ENCODE measurements around the gene SPIRE2. TPM values are rescaled to one million over a fixed set of nuclear protein-coding genes. Genes with fewer than 3 reads are reported as not detected.

The SPIRE2 gene
- total and polyA plus RNA-seq, 2 of the 13 experiments (the other 11 are each of a cell fraction or from before 2014, with no cell fraction given), result 13.3 to 37.5 TPM

DNA sequence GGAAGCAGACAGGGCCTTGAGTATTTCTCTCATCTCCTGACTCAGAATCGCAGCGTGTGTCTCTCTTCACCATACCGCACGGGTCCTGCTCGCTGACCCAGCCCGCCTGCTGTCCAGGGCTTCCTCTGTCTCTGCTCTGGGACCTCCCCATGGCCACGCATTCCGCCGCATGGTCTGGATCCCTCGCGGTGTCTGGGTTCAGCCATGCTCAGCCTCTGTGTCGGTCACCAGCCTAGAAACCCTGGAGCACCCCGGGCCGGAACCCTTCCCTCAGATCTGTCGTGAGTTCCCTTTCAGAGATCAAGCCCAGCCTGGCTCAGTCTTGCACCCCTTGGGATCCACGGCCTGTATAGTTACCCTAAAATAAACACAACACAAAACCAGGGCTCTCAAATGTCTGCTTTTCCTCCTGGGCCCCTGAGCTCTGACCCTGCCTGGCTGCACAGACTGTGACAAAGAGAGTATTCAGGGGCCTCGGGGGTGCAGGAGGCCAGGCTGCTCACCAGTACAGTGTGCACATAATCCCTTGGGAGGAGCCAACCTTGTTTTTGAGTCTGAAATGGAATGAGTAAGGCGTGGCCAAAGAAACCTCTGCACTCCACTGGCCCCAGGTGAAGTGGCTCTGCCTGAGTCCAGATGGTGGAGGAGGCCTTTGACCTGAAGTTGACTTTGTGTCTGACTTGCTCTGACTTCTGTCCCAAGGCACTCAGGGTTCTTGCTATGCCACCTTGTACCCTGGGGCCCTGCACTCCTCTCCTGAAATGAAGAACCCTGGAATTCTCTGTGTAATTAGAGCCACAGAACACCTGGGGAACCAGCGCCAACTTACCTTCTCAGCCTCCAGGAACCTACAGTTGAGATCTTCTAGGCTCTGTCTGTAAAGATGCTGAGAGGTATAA is 5.8 kb upstream of the SPIRE2 start (continued):
- TF ChIP-seq KLF16 (CRISPR knock-in tag; IDR thresholded peaks at IDR 0.05) (peak in 1 of 2 experiments; percentile 94; a peak in 2 of 4 replicates), ZNF30 (CRISPR knock-in tag; IDR thresholded peaks at IDR 0.05) (no peak), ZNF513 (CRISPR knock-in tag; conservative IDR thresholded peaks at IDR 0.05) (0 out of 2 replicates have a peak, but pooled peaks have one; percentile 69), TBX2 (CRISPR knock-in tag; IDR thresholded peaks at IDR 0.05; ENCODE audit: borderline replicate concordance) (peak; percentile 98), ZFP82 (CRISPR knock-in tag; IDR thresholded peaks at IDR 0.05; ENCODE audit: borderline replicate concordance) (0 out of 2 replicates have a peak, but pooled peaks have one; percentile 42), PHF8 (CRISPR knock-in tag; IDR thresholded peaks at IDR 0.05) (peak; percentile 40), ZFP36 (IDR thresholded peaks at IDR 0.05; ENCODE audit: borderline replicate concordance, low read depth, low read length, partially characterized antibody) (no peak), YY1 (IDR thresholded peaks at IDR 0.05; ENCODE audit: insufficient read depth, insufficient replicate concordance, low read depth, low read length) (peak; percentile 58), SP2 (CRISPR knock-in tag; IDR thresholded peaks at IDR 0.05) (no peak), CHCHD3 (CRISPR knock-in tag; IDR thresholded peaks at IDR 0.05) (no peak), ATRX (CRISPR knock-in tag; IDR thresholded peaks at IDR 0.05; ENCODE audit: borderline replicate concordance) (no peak), IRF9 (CRISPR knock-in tag; IDR thresholded peaks at IDR 0.05; ENCODE audit: borderline replicate concordance) (peak; percentile 90), ZNF33B (CRISPR knock-in tag; IDR thresholded peaks at IDR 0.05) (peak; percentile 19; the same call in 1 of the 2 replicates), ETV6 (CRISPR knock-in tag; conservative IDR thresholded peaks at IDR 0.05) (no peak; the same call in 1 of the 2 replicates), NR2F1 (CRISPR knock-in tag; IDR thresholded peaks at IDR 0.05) (peak; percentile 89 to 90), ZNF337 (CRISPR knock-in tag; IDR thresholded peaks at IDR 0.05; ENCODE audit: borderline replicate concordance, low read depth) (peak; percentile 87; the same call in 1 of the 2 replicates), ZFP62 (CRISPR knock-in tag; IDR thresholded peaks at IDR 0.05) (no peak), MTF2 (CRISPR knock-in tag; IDR thresholded peaks at IDR 0.05; ENCODE audit: borderline replicate concordance) (no peak), ZNF572 (CRISPR knock-in tag; IDR thresholded peaks at IDR 0.05) (peak; percentile 85), ZNF800 (CRISPR knock-in tag; IDR thresholded peaks at IDR 0.05) (peak; percentile 70; the same call in 1 of the 2 replicates), RELA (CRISPR knock-in tag; IDR thresholded peaks at IDR 0.05) (0 out of 2 replicates have a peak, but pooled peaks have one; percentile 26)
- TF ChIP-seq, protein P1, sequence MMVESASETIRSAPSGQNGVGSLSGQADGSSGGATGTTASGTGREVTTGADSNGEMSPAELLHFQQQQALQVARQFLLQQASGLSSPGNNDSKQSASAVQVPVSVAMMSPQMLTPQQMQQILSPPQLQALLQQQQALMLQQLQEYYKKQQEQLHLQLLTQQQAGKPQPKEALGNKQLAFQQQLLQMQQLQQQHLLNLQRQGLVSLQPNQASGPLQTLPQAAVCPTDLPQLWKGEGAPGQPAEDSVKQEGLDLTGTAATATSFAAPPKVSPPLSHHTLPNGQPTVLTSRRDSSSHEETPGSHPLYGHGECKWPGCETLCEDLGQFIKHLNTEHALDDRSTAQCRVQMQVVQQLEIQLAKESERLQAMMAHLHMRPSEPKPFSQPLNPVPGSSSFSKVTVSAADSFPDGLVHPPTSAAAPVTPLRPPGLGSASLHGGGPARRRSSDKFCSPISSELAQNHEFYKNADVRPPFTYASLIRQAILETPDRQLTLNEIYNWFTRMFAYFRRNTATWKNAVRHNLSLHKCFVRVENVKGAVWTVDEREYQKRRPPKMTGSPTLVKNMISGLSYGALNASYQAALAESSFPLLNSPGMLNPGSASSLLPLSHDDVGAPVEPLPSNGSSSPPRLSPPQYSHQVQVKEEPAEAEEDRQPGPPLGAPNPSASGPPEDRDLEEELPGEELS (CRISPR knock-in tag; IDR thresholded peaks at IDR 0.05), result peak; percentile 96

Data from HepG2 (cell line).